Gastrocnemius medialis (tissue), 4 donors: ENCODE results near the gene RBM28. TPM values are rescaled to one million over a fixed set of nuclear protein-coding genes. Genes with fewer than 3 reads are reported as not detected.

ENCODE experiments used
- ATAC-seq, 2 donors: fragments of 150-250 bp; one replicate each; pipeline ENCODE4 v1.9.1; 2016
- DNase-seq, 2 donors: peaks; one replicate each; pipeline ENCODE4 v3.0.0-alpha.2; 2019
- H3K27ac ChIP-seq, 4 donors: fragments of 200-600 bp; sonication (generic); 1 replicate in 1 of 4; 2 replicates in 3 of 4; pipeline ENCODE4 v1.5.1; 2016 to 2018; ENCODE audit warnings: mild to moderate bottlenecking in 2 of 4, moderate library complexity in 1 of 4
- H3K27me3 ChIP-seq, 3 donors: fragments of 200-600 bp; sonication (generic) in 2 of 3; 1 replicate in 1 of 3; 2 replicates in 2 of 3; pipeline versions ENCODE4 v1.5.1 to v1.6.0; 2016 to 2019; ENCODE audit warnings: mild to moderate bottlenecking in 1 of 3, moderate library complexity in 1 of 3
- H3K36me3 ChIP-seq, 2 donors: fragments of 200-600 bp; sonication (generic) in 1 of 2; one replicate each; pipeline ENCODE4 v1.5.1; 2017 to 2018
- H3K4me1 ChIP-seq, 2 donors: fragments of 200-600 bp; sonication (generic) in 1 of 2; one replicate each; pipeline ENCODE4 v1.5.1; 2016 to 2017; ENCODE audit warnings: mild to moderate bottlenecking in 2 of 2
- H3K4me3 ChIP-seq, 4 donors: fragments of 200-600 bp; sonication (generic) in 3 of 4; 1 replicate in 1 of 4; 2 replicates in 3 of 4; pipeline ENCODE4 v1.5.1; 2016 to 2019; ENCODE audit warnings: mild to moderate bottlenecking in 2 of 4
- H3K9me3 ChIP-seq, 3 donors: fragments of 200-600 bp; sonication (generic) in 2 of 3; 1 replicate in 1 of 3; 2 replicates in 2 of 3; pipeline ENCODE4 v1.5.1; 2016 to 2019
- POLR2A ChIP-seq, 2 donors: fragments of 450-650 bp; IDR thresholded peaks; one replicate each; pipeline ENCODE4 v1.6.1; 2017; ENCODE audit warnings: antibody characterized with exemption in 2 of 2, mild to moderate bottlenecking in 2 of 2, moderate library complexity in 2 of 2
- in situ Hi-C, 4 donors: fragments of 200-750 bp; cut with MboI; loops; one replicate each; pipeline versions ENCODE4 v1.15.0 to v1.8.0; 2017; ENCODE audit warnings: low sequenced_read_pairs in 4 of 4
- intact Hi-C: fragments of 100-400 bp; cut with DNase I; formaldehyde crosslinking; loops from one replicate; pipeline ENCODE4 v1.15.1; 2023; ENCODE audit warnings: low total_unique reads
- total RNA-seq, 4 donors: library from RNA; depleted of rRNA; stranded (reverse); fragments of >200 nt; gene quantifications; one replicate each; pipeline versions ENCODE4 v1.1.0 to v1.2.3, GENCODE V29; 2016
- TF ChIP-seq, protein P1 (sequence below), 5 experiments: fragments of 450-650 bp in 3 of 5; fragments of 200-600 bp in 2 of 5; sonication (generic) in 2 of 5; IDR thresholded peaks in 4 of 5; conservative IDR thresholded peaks in 1 of 5; 1 replicate in 4 of 5; 2 replicates in 1 of 5; pipeline ENCODE4 v1.5.1; 2016 to 2019; ENCODE audit warnings: antibody characterized with exemption in 5 of 5, mild to moderate bottlenecking in 3 of 5, moderate library complexity in 3 of 5

The RBM28 gene
- total RNA-seq, 4 donors from 2014 or later = 13.6 to 18.5 (median 16.3) TPM

DNA sequence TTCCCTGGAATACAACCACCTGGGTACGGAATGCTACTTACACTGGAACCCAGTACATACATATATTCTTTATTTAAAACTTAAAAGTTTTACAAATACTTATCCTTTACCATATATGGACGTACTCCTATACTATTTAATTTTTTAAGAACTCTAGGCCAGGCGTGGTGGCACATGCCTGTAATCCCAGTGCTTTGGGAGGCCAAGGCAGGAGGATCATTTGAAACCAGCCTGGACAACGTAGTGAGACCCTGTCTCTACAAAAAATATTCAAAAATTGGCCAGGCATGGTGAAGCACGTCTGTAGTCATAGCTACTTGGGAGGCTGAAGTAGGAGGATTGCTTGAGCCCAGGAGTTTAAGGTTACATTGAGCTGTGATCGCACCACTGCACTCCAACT lies 2.0 kb downstream of the RBM28 start:
- H3K4me3 ChIP-seq = peak overlapping the region in 1 of 4 donors; percentile 88
- ATAC-seq (no peak), DNase-seq (no peak)
- intact Hi-C loops (loop anchor here (5.0 kb wide), 1 partner anchor 716 kb away; the partner anchor contains the start of gene TNPO3), in situ Hi-C loops (no loop called here)
- H3K9me3 ChIP-seq = no peaks in the 10 kb centered on the region
- TF ChIP-seq POLR2A (IDR thresholded peaks at IDR 0.05) = no peak
- TF ChIP-seq, protein P1, sequence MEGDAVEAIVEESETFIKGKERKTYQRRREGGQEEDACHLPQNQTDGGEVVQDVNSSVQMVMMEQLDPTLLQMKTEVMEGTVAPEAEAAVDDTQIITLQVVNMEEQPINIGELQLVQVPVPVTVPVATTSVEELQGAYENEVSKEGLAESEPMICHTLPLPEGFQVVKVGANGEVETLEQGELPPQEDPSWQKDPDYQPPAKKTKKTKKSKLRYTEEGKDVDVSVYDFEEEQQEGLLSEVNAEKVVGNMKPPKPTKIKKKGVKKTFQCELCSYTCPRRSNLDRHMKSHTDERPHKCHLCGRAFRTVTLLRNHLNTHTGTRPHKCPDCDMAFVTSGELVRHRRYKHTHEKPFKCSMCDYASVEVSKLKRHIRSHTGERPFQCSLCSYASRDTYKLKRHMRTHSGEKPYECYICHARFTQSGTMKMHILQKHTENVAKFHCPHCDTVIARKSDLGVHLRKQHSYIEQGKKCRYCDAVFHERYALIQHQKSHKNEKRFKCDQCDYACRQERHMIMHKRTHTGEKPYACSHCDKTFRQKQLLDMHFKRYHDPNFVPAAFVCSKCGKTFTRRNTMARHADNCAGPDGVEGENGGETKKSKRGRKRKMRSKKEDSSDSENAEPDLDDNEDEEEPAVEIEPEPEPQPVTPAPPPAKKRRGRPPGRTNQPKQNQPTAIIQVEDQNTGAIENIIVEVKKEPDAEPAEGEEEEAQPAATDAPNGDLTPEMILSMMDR (IDR thresholded peaks at IDR 0.05 in 4 of 5, conservative IDR thresholded peaks at IDR 0.05 in 1 of 5) = no peak
- H3K36me3 ChIP-seq = peaks cover 6 to 29% of the 10 kb centered on the region in 2 donors
- no peak overlapping the region for H3K27ac ChIP-seq
- H3K4me1 ChIP-seq = peaks cover 27 to 32% of the 10 kb centered on the region in 2 donors
- no peaks in the 10 kb centered on the region for H3K27me3 ChIP-seq

DNA sequence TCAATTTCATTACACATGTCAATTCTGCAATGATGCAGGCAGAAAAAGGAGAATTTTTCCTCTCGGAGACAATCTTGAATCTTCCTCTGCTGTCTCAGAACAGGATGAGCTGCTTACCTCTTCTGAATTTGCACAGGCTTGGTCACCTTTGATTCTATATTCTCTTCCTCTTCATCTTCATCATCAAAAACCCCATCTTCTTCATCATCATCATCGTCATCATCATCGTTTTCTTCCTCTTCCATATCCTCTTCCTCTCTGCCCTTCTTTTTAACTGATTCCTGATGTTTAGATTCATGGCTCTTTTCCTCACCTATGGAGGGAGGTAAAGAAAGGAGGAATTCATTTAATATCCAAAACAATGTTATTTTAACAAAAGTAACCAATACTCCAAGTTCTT lies 8.0 kb downstream of the RBM28 start:
- TF ChIP-seq POLR2A (IDR thresholded peaks at IDR 0.05) = no peak
- TF ChIP-seq, protein P1 (IDR thresholded peaks at IDR 0.05 in 4 of 5, conservative IDR thresholded peaks at IDR 0.05 in 1 of 5) = no peak
- no peak for ATAC-seq
- DNase-seq = no peak
- no peaks in the 10 kb centered on the region for H3K27me3 ChIP-seq
- no peak overlapping the region for H3K4me3 ChIP-seq
- peaks cover 11 to 88% of the 10 kb centered on the region in 2 donors for H3K36me3 ChIP-seq
- H3K9me3 ChIP-seq = no peaks in the 10 kb centered on the region
- H3K4me1 ChIP-seq = peaks cover 3 to 5% of the 10 kb centered on the region in 2 donors
- no peak overlapping the region for H3K27ac ChIP-seq
- intact Hi-C loops (no loop called here), in situ Hi-C loops (no loop called here)

DNA sequence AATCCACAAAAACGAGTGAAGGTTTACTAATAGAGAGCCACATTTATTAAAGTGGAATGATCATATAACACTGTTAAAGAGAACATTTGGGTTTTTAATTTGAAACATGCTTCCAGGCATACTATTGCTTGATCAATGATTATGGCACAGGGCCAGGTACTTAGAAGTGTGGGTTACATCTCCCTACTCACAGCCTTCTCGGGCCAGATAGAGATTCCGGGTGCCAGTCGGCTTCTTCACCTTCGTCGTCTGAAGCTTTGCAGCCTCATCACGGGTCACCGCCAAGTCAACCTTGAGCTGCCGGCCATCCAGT lies 19.4 kb downstream of the RBM28 start:
- Histone ChIP-seq H3K9me3 (no peaks in the 10 kb centered on the region), H3K4me3 (no peak overlapping the region), H3K4me1 (peaks cover 0 to 14% of the 10 kb centered on the region in 2 donors), H3K27me3 (no peaks in the 10 kb centered on the region), H3K36me3 (peaks cover 3 to 80% of the 10 kb centered on the region in 2 donors), H3K27ac (peak overlapping the region; percentile 7 to 64 (median 34))
- DNase-seq (no peak), ATAC-seq (no peak)
- in situ Hi-C loops = no loop called here
- TF ChIP-seq, protein P1 (IDR thresholded peaks at IDR 0.05 in 4 of 5, conservative IDR thresholded peaks at IDR 0.05 in 1 of 5) = no peak
- no peak for TF ChIP-seq POLR2A (IDR thresholded peaks at IDR 0.05)
- intact Hi-C loops = no loop called here

DNA sequence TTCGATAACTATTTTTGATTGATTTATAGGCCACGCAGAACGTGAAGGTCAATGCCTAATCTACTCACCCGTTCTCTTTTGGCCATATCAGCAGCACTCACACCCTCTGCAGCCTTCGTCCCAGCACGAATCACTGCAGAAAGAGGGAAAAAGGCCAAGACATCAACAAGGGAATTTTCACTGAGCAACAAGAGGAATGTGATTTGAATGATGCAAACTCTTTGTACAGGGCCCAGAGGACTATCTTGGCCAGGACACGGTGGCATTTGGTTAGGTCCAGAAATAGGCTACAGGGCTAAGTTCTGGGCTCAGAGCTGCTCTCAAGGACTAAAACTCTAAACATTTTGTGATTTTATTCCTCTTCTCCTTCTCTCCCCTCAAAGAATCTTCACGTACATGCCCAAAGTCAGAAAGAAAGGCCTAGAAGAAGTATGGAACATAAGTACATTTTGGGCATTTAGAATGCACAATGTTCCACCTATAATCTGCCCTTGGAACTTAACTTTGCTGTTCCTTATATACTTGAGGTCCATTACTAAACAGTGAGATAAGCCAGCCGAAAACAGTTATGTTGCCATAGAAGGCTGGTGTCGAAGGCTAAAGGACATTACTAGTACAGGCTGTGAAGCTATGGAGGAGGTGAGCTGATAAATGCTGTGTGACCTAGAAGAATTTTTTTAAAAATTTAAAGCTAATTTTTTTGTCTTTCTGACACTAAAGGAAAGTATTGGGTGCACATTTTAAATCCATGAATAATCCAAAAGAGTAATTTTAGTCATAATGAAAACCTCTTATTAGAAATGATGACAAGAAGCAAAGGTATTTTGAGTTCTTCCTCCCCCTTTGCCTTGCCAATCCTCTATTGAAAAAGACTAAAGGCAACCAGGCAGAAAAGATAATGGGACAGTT lies 20.0 kb downstream of the RBM28 start:
- Histone ChIP-seq H3K9me3 (no peaks in the 10 kb centered on the region), H3K36me3 (peaks cover 3 to 80% of the 10 kb centered on the region in 2 donors), H3K4me3 (no peak overlapping the region), H3K4me1 (peaks cover 0 to 14% of the 10 kb centered on the region in 2 donors), H3K27me3 (no peaks in the 10 kb centered on the region), H3K27ac (peak overlapping the region; percentile 7 to 64 (median 34))
- in situ Hi-C loops = no loop called here
- ATAC-seq (peak in 1 of 2 donors; percentile 77), DNase-seq (peak in 1 of 2 donors; percentile 25)
- TF ChIP-seq, protein P1 (IDR thresholded peaks at IDR 0.05 in 4 of 5, conservative IDR thresholded peaks at IDR 0.05 in 1 of 5) = no peak
- TF ChIP-seq POLR2A (IDR thresholded peaks at IDR 0.05) = no peak
- intact Hi-C loops = no loop called here
